Right lobe of liver (tissue), 6 donors: Measurements from ENCODE around the gene STYK1. TPM values are rescaled to one million over a fixed set of nuclear protein-coding genes. Genes with fewer than 3 reads are reported as not detected.

ENCODE experiments used
- ATAC-seq, 4 donors: fragments of 200-7000 bp; cut with Tn5 transposase; one replicate each; pipeline ENCODE4 v1.9.1; 2020; ENCODE audit warnings: mild to moderate bottlenecking in 4 of 4, moderate library complexity in 4 of 4
- DNase-seq, 3 donors: peaks; one replicate each; pipeline ENCODE4 v3.0.0-alpha.2; 2020
- H3K27ac ChIP-seq, 3 donors: fragments of 200-600 bp; one replicate each; pipeline ENCODE4 v1.8.0; 2022
- H3K27me3 ChIP-seq, 2 donors: fragments of 200-600 bp; one replicate each; pipeline ENCODE4 v1.8.0; 2022
- H3K36me3 ChIP-seq, 4 donors: fragments of 200-600 bp; sonication (generic) in 1 of 4; one replicate each; pipeline versions ENCODE4 v1.5.1 to v1.8.0; 2017 to 2022; ENCODE audit warnings: control low read depth in 1 of 4
- H3K4me1 ChIP-seq, 4 donors: fragments of 200-600 bp; sonication (generic) in 1 of 4; one replicate each; pipeline versions ENCODE4 v1.5.1 to v1.8.0; 2017 to 2022; ENCODE audit warnings: control low read depth in 1 of 4
- H3K4me3 ChIP-seq, 3 donors: fragments of 200-600 bp; one replicate each; pipeline ENCODE4 v1.8.0; 2022
- H3K9me3 ChIP-seq, 4 donors: fragments of 200-600 bp; sonication (generic) in 1 of 4; one replicate each; pipeline versions ENCODE4 v1.5.1 to v1.8.0; 2017 to 2022; ENCODE audit warnings: control low read depth in 1 of 4
- CTCF ChIP-seq, 4 donors: fragments of 200-600 bp in 3 of 4; fragments of 450-650 bp in 1 of 4; IDR thresholded peaks; one replicate each; pipeline versions ENCODE4 v1.5.1 to v1.8.0; 2016 to 2022; ENCODE audit warnings: antibody characterized with exemption in 4 of 4, mild to moderate bottlenecking in 2 of 4
- POLR2A ChIP-seq: fragments of 450-650 bp; IDR thresholded peaks from one replicate; pipeline ENCODE4 v1.6.1; 2017; ENCODE audit warnings: antibody characterized with exemption, mild to moderate bottlenecking
- WGBS: methylation state at CpG from one replicate; pipeline ENCODE4 v1.1.6; 2018; ENCODE audit warnings: low coverage, low lambda C conversion rate; ENCODE audit not compliant: insufficient coverage; ENCODE audit errors: missing lambda C conversion rate; 5-methylcytosine and 5-hydroxymethylcytosine counted together
- intact Hi-C, 2 donors: fragments of 100-400 bp; cut with DNase I; formaldehyde crosslinking; loops; one replicate each; pipeline versions ENCODE4 v1.11.2 to v1.14.1; 2022
- total RNA-seq, 6 experiments: library from RNA; depleted of rRNA in 2 of 6; stranded (reverse); fragments of >200 nt in 2 of 6; fragmentation: NEBNext Ultra II Directional in 3 of 6; extraction: Animal tissue kit (Norgen Biotek cat#: 25700) in 3 of 6; gene quantifications; one replicate each; pipeline versions ENCODE4 v1.1.0 to v1.2.4, GENCODE V29; 2016 to 2023
- donor health status: DM: no; HTN: yes; CAD: no.
- donor health status: DM: no; HTN: no; CAD: no.
- donor health status: DM: no; HTN: no; CAD: no.
- donor health status: DM: no; HTN: yes; CAD: no.
- donor health status: DM: no; HTN: yes; CAD: no.

STYK1 gene
- total RNA-seq, 6 experiments from 2014 or later: not detected

- ATAC-seq (no peak), DNase-seq (no peak)
- Histone ChIP-seq H3K27me3 (no peaks in the 10 kb centered on the region), H3K4me1 (no peaks in the 10 kb centered on the region), H3K4me3 (no peak overlapping the region), H3K9me3 (no peaks in the 10 kb centered on the region), H3K36me3 (no peaks in the 10 kb centered on the region), H3K27ac (no peak overlapping the region)
- TF ChIP-seq POLR2A: no peak
- no peak for TF ChIP-seq CTCF (IDR thresholded peaks at IDR 0.05)
- intact Hi-C loops: no loop called here
Observed at GRCh38 chr12:10632226-10632625, 41.6 kb downstream of the STYK1 start.

GRCh38 chr12:10624605-10625004 is 49.2 kb downstream of the STYK1 start:
- Histone ChIP-seq H3K27ac (no peak overlapping the region), H3K4me3 (no peak overlapping the region), H3K36me3 (no peaks in the 10 kb centered on the region), H3K27me3 (peaks cover 0 to 4% of the 10 kb centered on the region in 2 donors), H3K4me1 (no peaks in the 10 kb centered on the region), H3K9me3 (no peaks in the 10 kb centered on the region)
- 76% methylated on average over 3 of the region's 3 CpGs for WGBS
- no peak for DNase-seq
- no peak for ATAC-seq
- intact Hi-C loops: no loop called here
- TF ChIP-seq POLR2A (no peak), CTCF (IDR thresholded peaks at IDR 0.05) (no peak)

GRCh38 chr12:10623131-10623530 is 50.7 kb downstream of the STYK1 start:
- DNase-seq: no peak
- ATAC-seq: no peak
- intact Hi-C loops: no loop called here
- H3K36me3 ChIP-seq: no peaks in the 10 kb centered on the region
- TF ChIP-seq CTCF (IDR thresholded peaks at IDR 0.05): no peak
- H3K9me3 ChIP-seq: no peaks in the 10 kb centered on the region
- H3K27me3 ChIP-seq: peaks cover 0 to 4% of the 10 kb centered on the region in 2 donors
- H3K4me3 ChIP-seq: no peak overlapping the region
- no peaks in the 10 kb centered on the region for H3K4me1 ChIP-seq
- H3K27ac ChIP-seq: no peak overlapping the region

- 45% methylated on average over 1 of the region's 1 CpG for WGBS
- H3K27ac ChIP-seq: no peak overlapping the region
- no peaks in the 10 kb centered on the region for H3K9me3 ChIP-seq
- TF ChIP-seq CTCF (IDR thresholded peaks at IDR 0.05) (no peak), POLR2A (no peak)
- no peaks in the 10 kb centered on the region for H3K36me3 ChIP-seq
- ATAC-seq: no peak
- peaks cover 0 to 4% of the 10 kb centered on the region in 2 donors for H3K27me3 ChIP-seq
- DNase-seq: no peak
- H3K4me3 ChIP-seq: no peak overlapping the region
- H3K4me1 ChIP-seq: no peaks in the 10 kb centered on the region
- intact Hi-C loops: no loop called here
Observed at GRCh38 chr12:10621278-10621677, 52.6 kb downstream of the STYK1 start.

- Histone ChIP-seq H3K27me3 (peaks cover 0 to 4% of the 10 kb centered on the region in 2 donors), H3K9me3 (no peaks in the 10 kb centered on the region), H3K36me3 (no peaks in the 10 kb centered on the region), H3K4me1 (no peaks in the 10 kb centered on the region), H3K27ac (no peak overlapping the region), H3K4me3 (no peak overlapping the region)
- WGBS: 76% methylated on average over 9 of the region's 10 CpGs
- intact Hi-C loops: no loop called here
- ATAC-seq (no peak), DNase-seq (no peak)
- TF ChIP-seq CTCF (IDR thresholded peaks at IDR 0.05): no peak
- TF ChIP-seq POLR2A: no peak
Observed at GRCh38 chr12:10620078-10620779, 53.6 kb downstream of the STYK1 start.
